CD1c-positive myeloid dendritic cell (primary cell): Measurements from ENCODE around the gene TOR4A.

Experiments used
- DNase-seq: peaks from one replicate; pipeline ENCODE4 v3.0.0-alpha.2; 2016; ENCODE audit errors: extremely low spot score

The TOR4A gene

DNA sequence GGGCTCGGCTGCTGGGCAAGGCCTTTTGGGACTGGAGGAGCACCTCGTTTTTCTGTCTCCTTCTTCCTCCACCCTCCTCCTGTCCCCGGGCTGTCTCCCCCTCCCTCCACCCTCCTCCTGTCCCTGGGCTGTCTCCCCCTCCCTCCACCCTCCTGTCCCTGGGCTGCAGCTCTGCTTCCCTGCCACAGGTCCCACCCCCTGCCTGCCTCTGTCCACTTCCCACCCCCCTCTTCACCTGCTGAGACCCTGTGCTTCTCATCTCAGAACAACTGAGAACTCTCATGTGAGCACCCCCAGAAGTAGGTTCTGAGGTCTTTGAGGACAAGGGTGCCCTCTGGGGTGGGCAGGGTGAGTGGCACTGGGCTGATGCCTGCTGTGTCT is 5.8 kb upstream of the TOR4A start:
- DNase-seq, result no peak

DNA sequence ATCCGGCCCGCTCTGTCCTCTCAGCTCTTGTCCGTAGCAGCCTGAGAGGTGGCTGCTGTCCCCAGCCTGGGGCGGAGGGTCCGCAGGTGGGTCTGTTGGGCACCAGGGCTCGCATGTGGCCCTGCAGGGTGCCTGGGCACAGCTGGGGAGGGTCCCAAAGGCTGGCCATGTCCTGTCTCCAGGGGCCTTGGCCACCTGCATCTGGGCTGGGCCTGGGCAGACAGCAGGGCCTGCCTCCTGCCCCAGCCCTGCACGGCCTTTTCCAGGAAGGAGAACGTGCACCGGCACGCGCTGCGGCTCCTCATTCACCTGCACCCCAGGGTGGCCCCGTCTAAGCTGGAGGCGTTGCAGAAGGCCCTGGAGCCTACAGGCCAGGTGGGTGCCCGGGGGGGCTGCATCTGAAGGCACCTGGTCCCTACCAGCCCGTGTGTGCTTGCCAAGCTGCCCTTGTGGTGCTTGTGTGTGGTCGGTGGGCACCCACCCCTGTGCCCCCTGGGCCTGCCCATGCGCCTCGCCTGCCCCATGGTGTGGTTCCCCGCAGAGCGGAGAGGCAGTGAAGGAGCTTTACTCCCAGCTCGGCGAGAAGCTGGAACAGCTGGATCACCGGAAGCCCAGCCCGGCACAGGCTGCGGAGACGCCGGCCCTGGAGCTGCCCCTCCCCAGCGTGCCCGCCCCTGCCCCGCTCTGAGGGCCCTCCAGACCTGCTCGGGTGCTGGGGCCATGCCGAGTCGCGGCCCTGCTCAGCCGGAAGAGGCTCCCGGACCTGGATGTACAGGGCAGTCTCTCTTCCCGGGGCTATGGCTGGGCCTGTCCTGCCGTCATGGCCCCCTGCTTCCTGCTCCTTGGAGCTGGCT is 5.1 kb upstream of the TOR4A start:
- no peak for DNase-seq

DNA sequence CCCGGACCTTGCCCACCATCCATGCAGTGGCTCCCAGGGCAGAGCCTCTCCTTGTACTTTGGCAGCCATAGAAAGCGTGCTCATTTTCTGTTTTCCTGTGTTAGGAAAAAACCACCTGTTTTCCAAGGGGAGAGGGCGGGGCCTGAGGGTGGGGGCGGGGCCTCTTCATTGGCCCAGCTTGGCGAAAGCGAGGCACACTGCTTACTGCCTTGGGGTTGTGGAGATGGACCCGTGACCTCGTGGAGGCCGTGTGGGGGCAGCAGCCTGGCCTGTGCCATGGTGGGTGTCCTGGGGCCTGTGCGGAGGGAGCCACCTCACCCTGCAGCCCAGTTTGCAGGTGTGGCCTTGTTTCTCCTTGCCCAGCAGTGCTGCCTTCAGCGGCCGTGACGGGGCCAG is 4.4 kb upstream of the TOR4A start:
- DNase-seq, result no peak

DNA sequence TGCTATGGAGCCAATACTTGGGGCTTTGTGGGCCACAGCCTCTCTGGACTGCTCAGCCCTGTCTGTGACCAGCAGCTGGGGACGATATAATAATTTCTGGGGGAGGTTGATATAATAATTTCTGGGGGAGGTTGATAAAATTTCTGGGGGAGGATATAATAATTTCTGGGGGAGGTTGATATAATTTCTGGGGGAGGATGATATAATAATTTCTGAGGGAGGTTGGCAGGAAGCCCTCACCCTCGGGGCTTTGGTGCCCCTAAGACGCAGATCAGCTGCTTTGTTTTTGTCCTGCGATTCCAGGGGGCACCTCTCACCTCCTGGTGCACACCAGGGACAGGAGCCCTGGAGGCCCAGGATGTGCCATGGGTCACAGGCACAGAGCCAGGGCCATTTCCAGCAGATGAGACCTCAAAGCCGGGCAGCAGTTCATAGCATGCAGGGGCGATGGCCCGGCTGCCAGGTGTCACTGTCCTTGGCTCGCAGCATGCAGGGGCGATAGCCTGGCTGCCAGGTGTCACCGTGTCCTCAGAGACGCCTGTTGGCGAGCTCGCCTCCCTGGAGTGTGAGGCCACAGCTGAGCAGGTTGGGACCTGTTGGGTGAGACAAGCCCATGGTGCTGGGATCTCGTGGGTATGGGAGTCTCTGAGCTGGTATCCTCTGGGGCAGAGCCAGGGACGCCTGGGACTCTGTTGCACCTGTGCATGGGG is 3.8 kb upstream of the TOR4A start:
- no peak for DNase-seq

DNA sequence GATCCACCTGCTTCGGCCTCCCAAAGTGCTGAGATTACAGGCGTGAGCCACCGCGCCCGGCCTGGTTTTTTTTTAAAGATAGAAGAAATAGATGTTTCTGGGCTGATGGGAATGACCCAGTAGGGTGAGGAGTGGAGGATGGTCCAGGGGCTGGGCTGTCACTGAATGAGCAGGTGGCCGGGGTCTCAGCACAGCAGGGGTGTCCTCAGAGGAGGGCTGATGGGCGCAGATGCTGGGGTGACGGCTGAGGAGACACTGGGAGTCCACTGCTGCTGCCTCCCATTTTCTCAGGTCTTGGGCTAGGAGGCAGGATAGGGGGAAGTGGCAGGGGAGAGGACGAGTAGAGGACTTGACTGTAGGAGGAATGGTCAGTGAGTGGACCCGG is 2.3 kb upstream of the TOR4A start:
- DNase-seq, result no peak

DNA sequence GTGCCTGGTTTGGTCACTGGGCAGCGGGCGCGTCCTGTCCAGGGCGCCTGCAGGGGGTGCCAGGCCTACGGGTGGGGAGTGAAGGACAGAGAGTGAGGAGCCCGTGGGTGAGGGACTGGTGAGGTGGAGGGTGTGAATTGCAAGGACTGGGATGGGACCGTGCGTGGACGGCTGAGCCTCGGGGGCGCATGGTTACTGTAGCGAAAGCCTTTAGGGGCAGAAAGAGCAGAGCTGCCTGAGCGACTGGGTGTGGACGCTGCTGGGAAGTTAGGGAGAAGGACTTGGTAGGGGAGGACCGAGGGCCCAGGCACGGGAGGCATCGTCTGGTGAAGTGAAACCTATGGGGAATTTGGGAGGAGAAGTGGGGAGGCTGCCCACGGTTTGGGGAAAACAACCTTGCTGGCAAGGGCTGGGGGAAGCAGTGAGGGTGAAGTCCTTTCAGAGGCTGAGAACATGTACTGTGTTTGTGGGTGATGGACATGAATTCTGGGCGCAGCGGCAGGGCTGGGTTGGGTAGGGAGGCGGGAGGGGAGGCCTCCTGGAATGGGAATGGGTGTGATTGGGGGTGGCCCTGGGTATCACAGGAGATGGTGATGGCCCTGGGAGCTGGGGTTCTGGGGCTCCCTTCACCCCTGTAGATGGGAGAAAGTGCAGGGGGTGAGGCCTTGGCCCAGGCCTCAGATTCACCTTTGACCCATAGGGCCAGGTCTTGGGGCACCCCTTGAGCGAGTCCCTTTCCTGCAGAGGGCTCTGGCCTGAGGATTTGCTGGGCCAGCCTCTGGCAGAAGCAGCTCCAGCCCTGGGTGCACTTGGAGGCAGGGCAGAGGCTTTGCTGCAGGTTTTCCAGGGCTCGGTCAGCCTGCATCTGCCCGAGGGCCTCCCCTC is 1.7 kb upstream of the TOR4A start:
- DNase-seq, result peak; percentile 45

DNA sequence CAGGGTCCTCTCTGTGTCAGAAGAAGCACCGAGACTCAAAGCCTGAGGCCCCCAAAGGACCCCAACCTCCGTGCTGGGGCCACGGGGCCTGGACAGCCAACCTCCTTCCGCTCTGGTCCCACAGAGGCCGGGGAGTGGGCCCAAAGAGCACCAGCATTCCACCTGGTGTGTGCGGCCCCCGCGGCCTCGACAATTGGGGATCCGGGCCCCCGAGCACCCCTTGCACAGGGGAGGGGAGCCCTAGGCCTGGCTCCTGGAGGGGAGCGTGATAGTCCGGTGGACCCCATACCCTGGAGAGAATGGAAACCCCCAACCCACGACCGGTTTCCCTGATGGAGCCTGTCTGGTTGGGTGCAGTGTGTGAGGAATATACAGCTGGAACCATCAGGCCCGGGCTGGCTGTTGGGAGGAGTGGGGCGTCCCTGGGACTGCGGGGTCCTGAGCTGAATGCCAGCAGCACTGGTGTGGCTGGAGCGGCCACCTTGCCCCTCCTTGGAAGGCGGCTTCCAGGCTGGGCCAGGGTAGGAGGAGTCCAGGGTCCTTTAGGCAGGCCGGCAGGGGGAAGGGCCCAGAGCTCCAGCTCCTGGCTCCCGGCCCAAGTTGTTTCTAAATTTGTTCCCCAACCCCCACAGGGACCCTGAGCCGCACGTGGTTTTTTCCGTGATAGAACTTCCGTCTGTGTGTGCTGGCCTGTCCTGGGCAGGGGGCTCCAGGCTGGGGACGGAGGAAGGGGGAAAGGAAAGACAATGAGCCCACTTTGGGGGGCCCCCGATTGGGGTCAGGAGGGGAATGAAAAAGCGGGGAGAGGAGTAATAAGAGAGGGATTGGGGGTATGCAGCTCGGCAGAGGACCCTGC is 825 bp upstream of the TOR4A start:
- peak; percentile 31 for DNase-seq

DNA sequence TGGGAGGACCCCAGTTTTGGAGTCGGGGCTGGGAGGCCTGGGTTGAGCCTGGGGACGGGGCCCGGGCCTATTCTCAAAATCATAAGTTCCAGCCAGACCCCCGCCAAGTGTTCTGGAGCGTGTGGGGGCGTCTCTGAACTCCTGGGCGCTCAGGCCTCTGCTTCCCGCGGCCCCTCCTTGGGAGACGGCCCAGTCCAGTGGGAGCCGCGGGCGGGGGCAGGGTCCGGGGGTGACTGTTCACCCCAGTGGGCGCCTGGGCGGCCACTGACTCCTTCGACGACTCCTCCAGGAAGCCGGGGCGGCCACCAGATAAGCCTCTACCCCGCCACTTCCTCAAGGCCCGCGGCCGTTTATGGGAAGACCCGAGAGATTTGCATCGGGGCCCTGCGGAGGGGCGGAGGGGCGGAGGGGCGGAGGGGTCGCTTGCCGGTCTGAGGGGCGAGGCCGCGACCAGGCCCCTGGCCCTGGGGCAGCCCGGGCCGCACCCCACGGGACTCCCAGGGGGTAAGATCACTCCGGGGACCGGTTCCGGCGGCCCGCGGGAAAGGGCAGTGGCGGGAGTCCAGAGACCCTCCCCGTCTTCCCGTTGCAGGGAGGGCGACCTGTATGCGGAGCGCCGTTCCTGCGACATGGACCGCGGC is 655 bp downstream of the TOR4A start:
- DNase-seq, result peak; percentile 44

DNA sequence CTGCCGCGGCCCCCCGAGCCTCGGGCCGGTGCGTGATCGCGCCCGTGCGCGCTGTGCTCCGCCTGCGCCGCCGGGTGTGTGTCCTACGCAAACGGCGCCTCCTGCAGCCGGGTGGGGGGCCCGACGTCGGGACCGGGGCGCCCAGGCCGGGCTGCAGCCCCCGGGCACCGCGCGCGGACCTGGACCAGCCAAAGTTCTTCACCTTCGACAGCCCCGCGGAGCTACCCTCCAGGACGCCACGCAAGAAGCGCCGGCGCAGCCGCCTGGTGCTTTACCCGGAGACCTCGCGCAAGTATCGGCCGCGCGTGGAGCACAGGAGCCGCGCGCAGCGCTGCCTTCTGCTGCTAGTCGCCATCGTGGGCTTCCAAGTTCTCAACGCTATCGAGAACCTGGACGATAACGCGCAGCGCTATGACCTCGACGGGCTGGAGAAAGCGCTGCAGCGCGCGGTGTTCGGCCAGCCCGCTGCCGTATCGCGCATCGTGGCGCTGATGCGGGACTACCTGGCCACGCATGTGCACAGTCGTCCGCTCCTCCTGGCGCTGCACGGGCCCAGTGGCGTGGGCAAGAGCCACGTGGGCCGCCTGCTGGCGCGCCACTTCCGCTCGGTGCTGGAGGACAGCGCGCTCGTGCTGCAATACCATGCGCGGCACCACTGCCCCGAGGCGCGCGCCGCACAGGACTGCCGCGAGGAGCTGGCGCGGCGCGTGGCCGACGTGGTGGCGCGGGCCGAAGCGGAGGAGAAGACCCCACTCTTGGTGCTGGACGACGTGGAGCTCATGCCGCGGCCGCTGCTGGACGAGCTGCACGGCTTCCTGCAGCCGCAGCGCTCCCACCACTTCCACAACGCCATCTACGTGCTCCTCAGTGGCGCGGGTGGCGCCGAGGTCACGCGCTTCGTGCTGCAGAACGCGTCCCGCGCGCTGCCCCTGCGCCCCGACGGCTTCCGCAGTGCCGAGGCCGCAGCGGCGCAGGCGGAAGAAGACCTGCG is 1.5 kb downstream of the TOR4A start:
- no peak for DNase-seq

DNA sequence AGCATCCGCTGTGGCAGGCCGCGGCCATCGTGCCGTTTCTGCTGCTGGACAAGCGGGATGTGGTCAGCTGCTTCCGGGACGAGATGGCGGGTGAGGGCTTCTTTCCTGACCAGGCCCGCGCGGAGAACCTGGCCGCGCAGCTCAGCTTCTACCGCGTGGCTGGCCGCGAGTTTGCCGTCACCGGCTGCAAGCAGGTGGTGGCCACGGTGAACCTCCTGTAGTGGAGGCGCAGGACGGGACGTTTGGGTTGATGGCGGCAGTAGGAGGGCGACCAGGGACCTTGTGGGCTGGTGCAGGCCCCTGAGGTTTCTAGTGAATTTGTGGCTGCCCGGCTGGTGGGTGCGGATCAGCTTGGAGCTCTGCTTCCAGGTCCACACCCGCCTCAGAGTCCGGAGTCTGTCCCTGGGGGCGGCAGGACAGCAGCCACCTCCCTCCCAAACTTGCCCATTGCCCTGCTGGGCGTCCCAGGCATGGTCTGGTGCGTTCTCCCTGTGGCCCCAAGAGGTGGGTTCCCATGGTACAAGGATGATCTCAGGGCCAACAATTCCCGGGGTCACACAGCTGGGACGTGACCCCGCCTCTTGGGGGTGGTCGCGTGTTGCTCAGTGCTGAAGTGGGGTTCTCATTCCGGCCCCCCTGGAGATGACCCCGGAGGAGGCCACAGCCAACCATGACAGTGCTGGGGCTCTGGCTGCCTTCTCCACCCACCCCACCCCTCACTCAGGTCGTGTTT is 2.4 kb downstream of the TOR4A start:
- no peak for DNase-seq

DNA sequence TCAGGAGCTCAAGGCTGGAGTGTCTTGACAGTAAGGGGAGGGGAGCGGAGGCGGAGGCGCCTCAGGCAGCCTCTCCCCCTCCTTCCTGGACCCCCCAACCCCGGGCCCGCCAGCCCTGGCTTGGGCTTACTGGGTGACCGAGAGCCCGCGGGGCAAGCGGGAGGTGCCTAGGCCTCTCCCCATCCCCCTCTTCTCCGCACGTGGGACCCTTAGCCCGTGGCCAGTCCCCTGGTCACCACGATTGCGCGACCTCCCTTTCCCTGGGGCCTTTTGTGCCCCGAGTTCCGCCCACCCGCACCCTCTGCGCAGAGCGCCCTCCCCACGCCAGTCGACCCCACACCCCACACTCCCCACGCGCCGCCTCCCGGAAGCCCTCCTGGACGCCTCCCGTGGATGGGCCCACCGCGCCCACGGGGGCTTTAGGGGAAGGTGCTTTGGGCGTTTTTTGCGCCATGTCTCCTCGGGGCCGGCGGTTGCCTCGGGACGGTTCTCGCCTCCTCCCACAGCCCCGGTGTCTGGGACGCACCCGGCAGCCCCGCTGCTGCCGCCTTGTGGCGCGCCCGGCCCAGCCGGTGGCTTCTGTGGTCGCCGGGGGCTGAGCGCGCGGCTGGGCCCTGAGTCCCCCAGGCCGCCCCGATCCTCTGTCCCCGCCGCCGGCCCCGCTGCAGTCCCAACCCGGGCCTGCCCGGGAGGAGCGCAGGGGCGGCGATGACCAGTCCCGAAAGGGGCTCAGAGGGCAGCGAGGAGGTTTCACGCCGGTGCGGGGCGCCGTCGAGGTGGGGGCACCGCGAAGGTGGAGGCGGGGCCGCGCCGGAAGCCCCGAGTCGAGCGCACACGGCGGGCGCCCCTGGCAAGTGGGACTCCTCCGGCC is 3.2 kb downstream of the TOR4A start:
- peak; percentile 20 for DNase-seq

DNA sequence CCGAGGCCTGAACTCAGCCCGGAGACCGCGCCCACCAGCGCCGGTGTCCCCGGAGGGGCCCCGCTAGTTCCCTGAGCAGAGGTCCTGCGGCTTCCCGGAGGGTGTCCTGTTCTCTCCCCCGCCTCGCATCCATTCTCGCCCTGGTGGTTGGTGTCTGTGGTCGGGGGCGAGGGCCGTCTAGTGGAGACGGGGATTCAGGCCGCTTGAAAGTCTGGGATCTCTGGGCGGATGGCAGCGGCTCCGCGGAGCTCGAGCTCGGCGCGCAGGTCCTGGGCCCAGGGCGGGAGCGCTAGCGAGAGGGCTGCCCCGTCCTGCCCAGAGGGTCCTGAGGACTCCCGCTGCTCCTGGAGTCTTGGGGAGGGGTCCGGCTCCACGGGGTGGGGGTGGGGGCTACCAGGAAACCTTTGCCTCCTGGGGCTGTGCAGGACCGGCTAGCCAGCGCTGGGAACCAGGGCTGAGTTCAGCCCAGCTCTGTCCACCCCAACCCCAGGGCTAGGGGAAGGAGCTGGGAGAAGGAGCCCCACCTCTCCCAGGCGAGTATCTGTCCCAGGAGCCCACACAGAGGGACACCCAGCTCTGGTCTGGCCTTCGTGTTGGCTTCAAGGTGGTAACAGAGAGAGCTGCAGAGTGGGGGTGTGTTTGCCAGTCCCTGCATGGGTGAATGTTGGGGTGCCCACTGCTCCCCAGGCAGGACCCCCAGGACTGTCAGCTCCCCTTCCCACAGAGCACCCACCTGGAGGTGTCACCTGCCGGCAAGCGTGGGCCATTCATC is 4.0 kb downstream of the TOR4A start:
- DNase-seq, result no peak

DNA sequence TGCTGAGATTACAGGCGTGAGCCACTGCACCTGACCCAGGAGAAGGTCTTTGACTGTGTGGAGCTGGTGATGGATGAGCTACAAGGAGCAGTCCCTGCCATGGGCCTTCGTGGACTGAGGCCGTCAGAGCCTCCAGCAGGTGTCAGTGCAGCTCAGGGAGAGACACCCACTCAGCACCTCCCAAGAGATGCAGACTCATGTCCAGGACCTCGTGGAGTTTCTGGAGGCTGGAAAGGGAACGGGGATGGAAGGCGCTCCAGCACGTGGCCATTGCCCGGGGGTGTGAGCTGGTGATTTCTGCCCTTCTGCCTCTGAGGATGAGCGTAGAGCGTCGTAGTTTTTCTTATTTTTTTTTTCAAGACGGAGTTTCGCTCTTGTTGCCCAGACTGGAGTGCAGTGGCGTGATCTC is 9.5 kb downstream of the TOR4A start:
- peak; percentile 55 for DNase-seq

DNA sequence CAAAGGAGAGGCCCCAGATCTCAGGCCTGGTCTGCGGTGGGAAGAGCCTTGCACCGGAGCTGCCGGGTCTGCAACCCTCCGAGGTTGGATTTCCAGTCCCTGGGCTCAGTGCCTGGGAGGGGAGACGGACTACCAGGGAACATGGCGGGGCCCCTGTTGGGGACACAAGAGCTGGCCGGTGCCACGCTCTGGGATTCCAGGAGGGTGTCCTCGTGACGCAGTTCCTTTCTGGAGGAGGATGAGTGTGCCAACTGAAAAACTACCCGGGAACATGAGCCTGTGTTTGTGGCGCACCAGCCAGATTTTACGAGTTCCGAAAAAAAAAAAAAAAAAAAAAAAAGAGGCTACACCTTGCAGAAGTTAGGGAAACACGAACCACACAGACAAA is 15.6 kb downstream of the TOR4A start:
- DNase-seq, result no peak

DNA sequence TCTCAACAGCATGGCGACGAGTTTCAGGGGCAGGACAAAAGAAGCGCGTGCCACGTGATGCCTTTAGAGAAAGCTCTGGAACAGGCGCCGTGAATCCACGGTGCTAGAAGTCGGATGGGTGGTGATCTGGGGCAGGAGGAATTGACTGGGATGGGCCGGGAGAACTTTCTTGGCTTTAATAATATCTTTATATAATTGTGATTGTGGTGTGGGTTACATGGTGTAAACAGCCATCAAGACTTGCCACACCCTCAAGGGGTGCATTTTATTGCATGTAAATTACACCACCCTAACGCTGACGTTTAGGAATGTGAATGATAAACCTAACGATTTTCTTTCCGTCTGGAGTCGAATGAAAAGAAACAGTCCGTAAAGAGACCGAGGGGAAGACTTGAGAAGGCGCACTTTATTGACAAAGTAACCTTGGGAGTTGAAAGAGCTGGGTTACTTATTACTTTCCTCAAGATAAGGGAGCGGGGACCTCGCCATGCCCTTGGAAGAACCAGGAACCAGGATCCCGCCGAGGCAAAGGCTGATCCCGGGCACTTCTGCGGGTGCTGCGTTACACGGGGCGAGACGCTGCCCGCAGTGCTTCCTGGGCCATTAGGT is 16.1 kb downstream of the TOR4A start:
- DNase-seq, result no peak

DNA sequence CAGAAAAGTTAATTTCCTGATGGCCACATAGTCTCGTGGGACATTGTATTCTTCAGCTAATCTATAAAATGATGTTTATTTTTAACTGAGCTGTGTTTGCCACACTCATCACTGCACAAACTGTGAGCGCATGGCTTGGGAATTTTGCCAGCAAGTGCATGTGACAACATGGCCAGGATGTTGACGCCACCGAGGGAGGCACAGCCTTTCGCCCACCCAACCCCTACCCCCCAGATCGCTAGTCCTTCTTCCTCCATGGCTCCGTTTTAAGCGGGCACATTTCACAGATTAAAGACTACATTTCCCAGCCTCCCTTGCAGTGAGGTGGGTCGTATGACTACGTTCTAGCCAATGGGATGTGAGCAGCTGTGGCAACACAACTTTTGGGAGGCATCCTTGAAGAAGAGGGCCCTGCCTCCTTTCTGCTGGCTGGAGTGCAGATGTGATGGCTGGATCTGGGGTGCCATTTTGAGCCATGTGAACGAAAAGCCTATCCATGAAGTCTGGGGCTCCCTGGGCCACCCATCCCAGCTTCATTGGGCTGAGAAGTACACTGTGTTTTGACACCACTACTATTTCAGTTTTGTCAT is 16.7 kb downstream of the TOR4A start:
- DNase-seq, result peak; percentile 38
